K562 (cell line): ENCODE measurements around the gene HS3ST3A1.

ENCODE experiments used
- DIDO1 ChIP-seq: fragments of 450-650 bp; IDR thresholded peaks from 2 replicates; pipeline ENCODE4 v1.6.1; 2016; ENCODE audit warnings: low read depth, missing biosample characterization, missing genetic modification characterization
- EP300 ChIP-seq: IDR thresholded peaks from 2 replicates; pipeline ENCODE4 v1.6.1; 2012; ENCODE audit warnings: low read length, improper control_type of control experiment
- ESRRA ChIP-seq: fragments of 450-650 bp; IDR thresholded peaks from 2 replicates; pipeline ENCODE4 v1.6.1; 2014; ENCODE audit warnings: low read depth, mild to moderate bottlenecking, moderate library complexity, borderline replicate concordance
- FOXA1 ChIP-seq: fragments of 450-650 bp; IDR thresholded peaks from 2 replicates; pipeline ENCODE4 v1.6.1; 2016; ENCODE audit warnings: mild to moderate bottlenecking, borderline replicate concordance
- RBM17 ChIP-seq: fragments of 200-400 bp; formaldehyde crosslinking; IDR thresholded peaks from 2 replicates; pipeline ENCODE4 v1.6.1; 2017; ENCODE audit warnings: low read depth, mild to moderate bottlenecking, low read length, borderline replicate concordance
- SREBF2 ChIP-seq: sonication (generic); formaldehyde crosslinking; IDR thresholded peaks from 2 replicates; pipeline ENCODE4 v1.4.0; 2020; ENCODE audit warnings: mild to moderate bottlenecking, missing genetic modification reagents
- TCF7L2 ChIP-seq: fragments of 150-350 bp; IDR thresholded peaks from 2 replicates; pipeline ENCODE4 v1.6.1; 2016; ENCODE audit warnings: low read depth, mild to moderate bottlenecking, low read length, moderate library complexity
- TEAD1 ChIP-seq, 2 experiments: fragments of 450-650 bp in 1 of 2; sonication (generic) in 1 of 2; formaldehyde crosslinking; IDR thresholded peaks; 2 replicates each; pipeline versions ENCODE4 v1.4.0 to v1.8.0; 2020 to 2022; ENCODE audit warnings: mild to moderate bottlenecking in 2 of 2, missing genetic modification reagents in 1 of 2
- TF ChIP-seq, protein P1 (sequence below): fragments of 250-450 bp; sonication (Bioruptor Pico); IDR thresholded peaks from 2 replicates; pipeline ENCODE4 v1.4.0; 2020; ENCODE audit warnings: mild to moderate bottlenecking, moderate library complexity

DNA sequence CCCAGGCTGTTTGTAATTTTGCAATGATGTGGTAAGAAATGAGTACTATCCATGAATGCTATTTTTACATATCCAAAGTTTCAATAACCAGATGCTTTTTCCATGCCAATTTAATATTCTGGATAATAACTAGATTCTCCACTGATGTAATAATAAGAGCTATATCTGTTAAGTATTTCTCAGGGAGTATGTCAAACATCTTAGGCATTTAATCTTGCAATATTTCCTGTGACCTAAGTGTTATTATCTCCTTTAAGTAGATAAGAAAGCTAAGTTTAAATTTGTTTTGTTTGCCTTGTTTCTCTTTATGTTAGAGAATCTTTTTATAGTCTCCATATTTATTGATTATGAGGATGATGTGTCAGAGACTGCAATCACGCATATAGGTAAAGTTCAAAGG lies 32.3 kb upstream of the HS3ST3A1 start:
- TF ChIP-seq TEAD1 (CRISPR knock-in tag; IDR thresholded peaks at IDR 0.05) (no peak), TCF7L2 (no peak), SREBF2 (no peak), ESRRA (no peak), DIDO1 (tag) (no peak), RBM17 (no peak), EP300 (no peak), FOXA1 (no peak)
- TF ChIP-seq, protein P1, sequence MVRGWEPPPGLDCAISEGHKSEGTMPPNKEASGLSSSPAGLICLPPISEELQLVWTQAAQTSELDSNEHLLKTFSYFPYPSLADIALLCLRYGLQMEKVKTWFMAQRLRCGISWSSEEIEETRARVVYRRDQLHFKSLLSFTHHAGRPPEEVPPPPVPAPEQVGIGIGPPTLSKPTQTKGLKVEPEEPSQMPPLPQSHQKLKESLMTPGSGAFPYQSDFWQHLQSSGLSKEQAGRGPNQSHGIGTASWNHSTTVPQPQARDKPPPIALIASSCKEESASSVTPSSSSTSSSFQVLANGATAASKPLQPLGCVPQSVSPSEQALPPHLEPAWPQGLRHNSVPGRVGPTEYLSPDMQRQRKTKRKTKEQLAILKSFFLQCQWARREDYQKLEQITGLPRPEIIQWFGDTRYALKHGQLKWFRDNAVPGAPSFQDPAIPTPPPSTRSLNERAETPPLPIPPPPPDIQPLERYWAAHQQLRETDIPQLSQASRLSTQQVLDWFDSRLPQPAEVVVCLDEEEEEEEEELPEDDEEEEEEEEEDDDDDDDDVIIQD (CRISPR knock-in tag) = no peak
